ENCODE results near the gene KLHL1.

GRCh38 chr13:70117338-70117905, 9.2 kb upstream of the KLHL1 start:
- TF ChIP-seq CTCF (IDR thresholded peaks at IDR 0.05) (no peak), USF2 (IDR thresholded peaks at IDR 0.05; ENCODE audit: borderline replicate concordance, low read depth, low read length) (no peak), RFX5 (IDR thresholded peaks at IDR 0.05; ENCODE audit: low read length) (no peak)
